GM10248 (cell line): ENCODE measurements around the gene CABP7.

Experiments
- CTCF ChIA-PET: fragments of 300-600 bp; sonication (Branson Sonifier 250); formaldehyde crosslinking; extraction: SDS; loops from one replicate; lab custom pipeline; 2021; ENCODE audit warnings: antibody characterized with exemption; lab: Yijun Ruan, JAX
- POLR2A ChIA-PET: fragments of 350-650 bp; sonication (Branson Sonifier 250); formaldehyde crosslinking; extraction: SDS; loops from one replicate; lab custom pipeline; 2020; ENCODE audit warnings: antibody characterized with exemption; lab: Yijun Ruan, JAX
- DNase-seq: peaks from one replicate; pipeline ENCODE4 v3.0.0; 2012; ENCODE audit errors: extremely low spot score
- TF ChIP-seq, protein P1 (sequence below): IDR thresholded peaks from 2 replicates; pipeline ENCODE4 v1.5.1; 2012; ENCODE audit warnings: mild to moderate bottlenecking, low read depth; ENCODE audit errors: extremely low read depth, missing control alignments, control extremely low read depth

The CABP7 gene

DNA sequence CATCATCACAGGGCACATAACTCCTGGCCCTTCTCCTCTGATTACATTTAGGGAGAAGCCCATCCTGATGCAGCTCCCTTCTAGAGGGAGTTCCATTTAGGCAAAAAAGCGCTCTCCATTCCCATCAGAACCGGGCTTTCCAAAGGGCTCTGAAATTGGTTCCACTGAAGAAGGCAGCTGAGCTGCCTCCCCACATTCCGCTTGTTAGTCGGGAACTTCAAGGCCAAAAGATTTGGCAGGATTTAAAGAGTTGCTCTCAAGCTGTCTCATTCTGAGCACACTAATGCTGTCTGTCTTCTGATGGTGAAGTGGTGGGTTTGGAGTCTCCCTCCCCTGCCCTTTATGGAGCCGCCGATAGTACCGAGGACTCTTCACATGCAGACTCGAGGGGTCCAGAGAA, 26.6 kb upstream of the CABP7 start:
- ChIA-PET POLR2A (no interaction called here), CTCF (interaction anchor here (1.2 to 3.3 kb wide), 4 partner anchors 12 to 312 kb away, joined by 3 to 11 read pairs (median 5); no protein-coding TSS in a partner anchor)
- DNase-seq = no peak
- TF ChIP-seq, protein P1, sequence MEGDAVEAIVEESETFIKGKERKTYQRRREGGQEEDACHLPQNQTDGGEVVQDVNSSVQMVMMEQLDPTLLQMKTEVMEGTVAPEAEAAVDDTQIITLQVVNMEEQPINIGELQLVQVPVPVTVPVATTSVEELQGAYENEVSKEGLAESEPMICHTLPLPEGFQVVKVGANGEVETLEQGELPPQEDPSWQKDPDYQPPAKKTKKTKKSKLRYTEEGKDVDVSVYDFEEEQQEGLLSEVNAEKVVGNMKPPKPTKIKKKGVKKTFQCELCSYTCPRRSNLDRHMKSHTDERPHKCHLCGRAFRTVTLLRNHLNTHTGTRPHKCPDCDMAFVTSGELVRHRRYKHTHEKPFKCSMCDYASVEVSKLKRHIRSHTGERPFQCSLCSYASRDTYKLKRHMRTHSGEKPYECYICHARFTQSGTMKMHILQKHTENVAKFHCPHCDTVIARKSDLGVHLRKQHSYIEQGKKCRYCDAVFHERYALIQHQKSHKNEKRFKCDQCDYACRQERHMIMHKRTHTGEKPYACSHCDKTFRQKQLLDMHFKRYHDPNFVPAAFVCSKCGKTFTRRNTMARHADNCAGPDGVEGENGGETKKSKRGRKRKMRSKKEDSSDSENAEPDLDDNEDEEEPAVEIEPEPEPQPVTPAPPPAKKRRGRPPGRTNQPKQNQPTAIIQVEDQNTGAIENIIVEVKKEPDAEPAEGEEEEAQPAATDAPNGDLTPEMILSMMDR = no peak

DNA sequence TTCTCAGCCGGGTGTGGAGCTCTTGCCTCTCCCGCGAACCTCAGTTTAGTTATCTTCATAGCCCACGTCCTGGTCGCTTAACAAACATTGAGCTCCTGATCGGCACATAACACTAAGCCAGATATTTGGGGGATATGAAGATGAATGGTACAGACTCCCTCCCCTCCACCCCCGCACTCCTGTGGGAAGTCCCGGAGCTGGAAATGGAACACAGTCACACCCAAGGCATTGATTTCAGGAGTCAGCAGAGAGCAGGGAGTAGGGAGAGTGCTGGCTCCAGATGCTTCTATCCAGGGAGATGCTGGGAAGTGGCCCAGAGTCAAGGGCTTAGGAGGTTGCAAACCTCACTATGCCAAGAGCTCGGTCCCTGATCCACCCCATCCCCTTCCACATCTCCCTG, 26.1 kb upstream of the CABP7 start:
- TF ChIP-seq, protein P1 = no peak
- ChIA-PET POLR2A (no interaction called here), CTCF (interaction anchor here (1.2 to 3.3 kb wide), 4 partner anchors 12 to 311 kb away, joined by 3 to 11 read pairs (median 5); no protein-coding TSS in a partner anchor)
- DNase-seq = no peak

GRCh38 chr22:29695129-29695926, 24.5 kb upstream of the CABP7 start:
- ChIA-PET POLR2A (no interaction called here), CTCF (interaction anchor here (1.0 to 1.4 kb wide), 2 partner anchors 40 to 69 kb away, joined by 3 to 4 read pairs; no protein-coding TSS in a partner anchor)
- no peak for DNase-seq
- TF ChIP-seq, protein P1 = no peak

GRCh38 chr22:29697853-29698598, 21.8 kb upstream of the CABP7 start:
- TF ChIP-seq, protein P1 = no peak
- DNase-seq = no peak
- CTCF ChIA-PET = interaction anchor here (1.0 to 2.5 kb wide), 2 partner anchors 8 to 390 kb away, joined by 3 to 9 read pairs; no protein-coding TSS in a partner anchor
- POLR2A ChIA-PET = no interaction called here

DNA sequence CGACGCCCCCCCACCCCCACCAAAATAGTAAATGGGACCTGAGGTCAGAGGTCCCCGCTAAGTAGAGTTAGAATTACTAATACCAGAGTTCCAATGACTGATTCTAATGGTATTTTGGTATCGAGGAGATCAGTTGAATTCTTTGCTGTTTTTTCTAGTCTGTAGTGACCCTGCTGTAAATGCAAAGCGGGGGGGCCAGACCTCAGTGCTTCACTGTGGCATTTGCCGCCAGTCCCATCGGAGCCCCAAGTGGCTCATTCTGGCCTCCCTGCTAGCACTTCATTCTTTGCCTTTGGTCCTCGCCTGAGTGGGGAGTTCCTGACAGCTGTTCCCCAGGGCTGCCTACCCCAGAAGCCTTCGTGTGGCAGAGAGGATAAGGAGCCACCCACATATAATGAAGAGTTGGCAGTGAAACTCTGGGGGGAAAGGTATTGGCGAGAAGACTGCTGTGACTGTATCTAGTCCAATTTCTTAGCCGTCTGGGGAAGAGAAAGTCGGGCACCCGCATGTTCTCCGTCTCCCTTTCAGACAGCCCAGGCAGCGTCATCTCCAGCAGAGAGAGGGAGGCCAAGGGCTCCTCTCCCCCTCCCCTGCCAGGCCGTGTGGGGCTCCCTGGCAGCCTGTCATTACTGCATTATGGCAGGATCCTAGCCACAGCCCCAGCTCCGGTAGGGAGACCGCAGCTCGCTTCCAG, 19.4 kb upstream of the CABP7 start:
- no peak for DNase-seq
- ChIA-PET CTCF (interaction anchor here (1.2 to 2.5 kb wide), 4 partner anchors 11 to 305 kb away, joined by 3 to 9 read pairs (median 3); no protein-coding TSS in a partner anchor), POLR2A (interaction anchor here (0.6 kb wide), 1 partner anchor 95 kb away, joined by 4 read pairs; no protein-coding TSS in a partner anchor)
- TF ChIP-seq, protein P1 = no peak

GRCh38 chr22:29700900-29701154, 19.0 kb upstream of the CABP7 start:
- ChIA-PET CTCF (interaction anchor here (0.8 to 1.6 kb wide), 5 partner anchors 16 to 304 kb away, joined by 3 read pairs; no protein-coding TSS in a partner anchor), POLR2A (no interaction called here)
- no peak for DNase-seq
- TF ChIP-seq, protein P1 = no peak
